Measurements from ENCODE around the gene TMEM201.

DNA sequence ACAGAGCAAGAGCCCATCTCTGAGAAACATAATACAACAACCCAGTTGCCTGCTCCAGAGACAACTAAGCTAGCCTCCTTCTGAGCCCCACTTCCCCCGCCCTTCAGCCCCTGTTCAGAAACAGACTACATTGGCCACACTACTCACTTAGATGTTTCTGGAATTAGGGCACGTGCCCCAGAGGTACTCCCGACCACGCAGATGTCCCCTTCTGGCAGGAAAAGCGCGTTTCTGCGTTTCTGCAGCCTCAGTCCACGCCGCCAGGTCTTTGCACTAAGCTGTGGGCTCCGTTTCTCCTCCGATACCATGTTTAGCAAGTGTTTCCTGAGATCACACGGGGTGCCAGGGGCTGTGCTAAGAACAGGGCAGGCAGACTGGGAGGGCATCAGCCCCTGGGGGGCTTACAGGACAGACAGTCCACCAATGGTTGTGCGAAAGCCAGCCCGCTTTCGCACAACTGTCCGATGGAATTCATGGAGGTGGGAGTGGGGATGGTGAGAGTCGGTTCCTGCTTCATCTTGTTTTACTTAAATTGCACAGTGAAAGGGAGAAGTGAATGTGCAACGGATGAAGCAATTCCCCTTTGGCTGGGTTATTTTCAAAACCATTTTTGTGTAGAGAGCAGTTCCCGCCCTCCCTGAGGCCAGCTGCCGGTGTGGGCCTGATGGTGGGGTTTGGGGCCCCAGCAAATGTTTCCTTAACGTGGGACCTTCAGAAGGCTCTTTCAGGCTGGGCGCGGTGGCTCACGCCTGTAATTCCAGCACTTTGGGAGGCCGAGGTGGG is 65.5 kb downstream of the TMEM201 start:
- TF ChIP-seq, protein P1, sequence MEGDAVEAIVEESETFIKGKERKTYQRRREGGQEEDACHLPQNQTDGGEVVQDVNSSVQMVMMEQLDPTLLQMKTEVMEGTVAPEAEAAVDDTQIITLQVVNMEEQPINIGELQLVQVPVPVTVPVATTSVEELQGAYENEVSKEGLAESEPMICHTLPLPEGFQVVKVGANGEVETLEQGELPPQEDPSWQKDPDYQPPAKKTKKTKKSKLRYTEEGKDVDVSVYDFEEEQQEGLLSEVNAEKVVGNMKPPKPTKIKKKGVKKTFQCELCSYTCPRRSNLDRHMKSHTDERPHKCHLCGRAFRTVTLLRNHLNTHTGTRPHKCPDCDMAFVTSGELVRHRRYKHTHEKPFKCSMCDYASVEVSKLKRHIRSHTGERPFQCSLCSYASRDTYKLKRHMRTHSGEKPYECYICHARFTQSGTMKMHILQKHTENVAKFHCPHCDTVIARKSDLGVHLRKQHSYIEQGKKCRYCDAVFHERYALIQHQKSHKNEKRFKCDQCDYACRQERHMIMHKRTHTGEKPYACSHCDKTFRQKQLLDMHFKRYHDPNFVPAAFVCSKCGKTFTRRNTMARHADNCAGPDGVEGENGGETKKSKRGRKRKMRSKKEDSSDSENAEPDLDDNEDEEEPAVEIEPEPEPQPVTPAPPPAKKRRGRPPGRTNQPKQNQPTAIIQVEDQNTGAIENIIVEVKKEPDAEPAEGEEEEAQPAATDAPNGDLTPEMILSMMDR (IDR thresholded peaks at IDR 0.05): no peak
- TF ChIP-seq POLR2A (IDR thresholded peaks at IDR 0.05): no peak

Data from heart left ventricle (tissue), 13 donors.